GM18520 (cell line): ENCODE measurements around the gene GMDS.

Experiments
- ATAC-seq: cut with Tn5 transposase; IDR thresholded peaks from one replicate; pipeline ENCODE4 v1.9.1; 2021; ENCODE audit not compliant: unreplicated experiment

Gene GMDS

GRCh38 chr6:2245103-2245876 lies at the start of gene GMDS:
TSS of gene GMDS (minus strand) at chr6:2245605.
- ATAC-seq, result peak; percentile 89

GRCh38 chr6:2285510-2285909 lies 40.1 kb upstream of the GMDS start:
- ATAC-seq, result no peak

- ATAC-seq, result no peak
Observed at GRCh38 chr6:2275892-2276242, 30.5 kb upstream of the GMDS start.

- ATAC-seq, result no peak
Observed at GRCh38 chr6:2274981-2275891, 29.8 kb upstream of the GMDS start.

GRCh38 chr6:2272696-2273095 lies 27.3 kb upstream of the GMDS start:
- no peak for ATAC-seq

- ATAC-seq, result no peak
Observed at GRCh38 chr6:2270054-2270453, 24.6 kb upstream of the GMDS start.

GRCh38 chr6:2266841-2267240 lies 21.4 kb upstream of the GMDS start:
- ATAC-seq, result no peak

- ATAC-seq, result no peak
Observed at GRCh38 chr6:2266031-2266795, 20.8 kb upstream of the GMDS start.

- ATAC-seq, result no peak
Observed at GRCh38 chr6:2264932-2265331, 19.5 kb upstream of the GMDS start.

GRCh38 chr6:2263896-2264295 lies 18.5 kb upstream of the GMDS start:
- no peak for ATAC-seq

- no peak for ATAC-seq
Observed at GRCh38 chr6:2259574-2259973, 14.2 kb upstream of the GMDS start.

- no peak for ATAC-seq
Observed at GRCh38 chr6:2259002-2259494, 13.6 kb upstream of the GMDS start.

- ATAC-seq, result no peak
Observed at GRCh38 chr6:2258112-2258511, 12.7 kb upstream of the GMDS start.

GRCh38 chr6:2257363-2257762 lies 12.0 kb upstream of the GMDS start:
- no peak for ATAC-seq

GRCh38 chr6:2254747-2255146 lies 9.3 kb upstream of the GMDS start:
- no peak for ATAC-seq

- no peak for ATAC-seq
Observed at GRCh38 chr6:2249126-2249525, 3.7 kb upstream of the GMDS start.

- ATAC-seq, result no peak
Observed at GRCh38 chr6:2247664-2248063, 2.3 kb upstream of the GMDS start.

GRCh38 chr6:2245877-2246863 lies 765 bp upstream of the GMDS start:
- peak; percentile 3 for ATAC-seq

- ATAC-seq, result no peak
Observed at GRCh38 chr6:2244261-2245102, 923 bp downstream of the GMDS start.
